GM21576 (cell line): ENCODE measurements around the gene SLC16A3.
"Not testable (repeated sequence)": the region's sequence is repeated elsewhere in the genome, so short reads cannot be mapped to it uniquely, and the experiment has no call there.

Experiments used
- ATAC-seq: cut with Tn5 transposase; IDR thresholded peaks from one replicate; pipeline ENCODE4 v1.9.1; 2021; ENCODE audit warnings: mild to moderate bottlenecking, moderate library complexity; ENCODE audit not compliant: unreplicated experiment

The SLC16A3 gene

GRCh38 chr17:82245134-82246039 is 16.5 kb downstream of the SLC16A3 start:
- ATAC-seq: no peak

- no peak for ATAC-seq
These were observed 17.2 kb downstream of the SLC16A3 start for GRCh38 chr17:82246040-82246364.

GRCh38 chr17:82246365-82247181 is 17.7 kb downstream of the SLC16A3 start:
- ATAC-seq: no peak

GRCh38 chr17:82247182-82247823 is 18.5 kb downstream of the SLC16A3 start:
- no peak for ATAC-seq

- ATAC-seq: no peak
These were observed 19.2 kb downstream of the SLC16A3 start for GRCh38 chr17:82247856-82248671.

- no peak for ATAC-seq
These were observed 20.2 kb downstream of the SLC16A3 start for GRCh38 chr17:82248815-82249674.

GRCh38 chr17:82249896-82250581 is 21.2 kb downstream of the SLC16A3 start:
- no peak for ATAC-seq

- no peak for ATAC-seq
These were observed 22.1 kb downstream of the SLC16A3 start for GRCh38 chr17:82250868-82251500.

GRCh38 chr17:82252511-82253178 is 23.8 kb downstream of the SLC16A3 start:
- ATAC-seq: no peak

- no peak for ATAC-seq
These were observed 24.3 kb downstream of the SLC16A3 start for GRCh38 chr17:82253179-82253544.

GRCh38 chr17:82254096-82254495 is 25.3 kb downstream of the SLC16A3 start:
- not testable (repeated sequence) for ATAC-seq

- ATAC-seq: not testable (repeated sequence)
These were observed 25.9 kb downstream of the SLC16A3 start for GRCh38 chr17:82254746-82255145.

GRCh38 chr17:82255402-82255972 is 26.6 kb downstream of the SLC16A3 start:
- no peak for ATAC-seq

GRCh38 chr17:82256242-82256885 is 27.5 kb downstream of the SLC16A3 start:
- no peak for ATAC-seq

GRCh38 chr17:82257473-82257872 is 28.6 kb downstream of the SLC16A3 start:
- no peak for ATAC-seq

GRCh38 chr17:82258555-82258954 is 29.7 kb downstream of the SLC16A3 start:
- no peak for ATAC-seq
